Measurements from ENCODE around the gene NPY4R.
"Not testable (repeated sequence)": the region's sequence is repeated elsewhere in the genome, so short reads cannot be mapped to it uniquely, and the experiment has no call there.

GRCh38 chr10:46499990-46500389 lies 34.2 kb upstream of the NPY4R start:
- TF ChIP-seq POLR2A (IDR thresholded peaks at IDR 0.05; ENCODE audit: low read depth); CTCF (IDR thresholded peaks at IDR 0.05): not testable (repeated sequence)
